IMR-90 (cell line): ENCODE results near the gene SLC35G1. TPM values are rescaled to one million over a fixed set of nuclear protein-coding genes. Genes with fewer than 3 reads are reported as not detected.

Experiments used
- ATAC-seq: fragments of 200-7000 bp; cut with Tn5 transposase; 2 replicates; pipeline ENCODE4 v1.9.1; 2020; ENCODE audit warnings: low read depth, mild to moderate bottlenecking, moderate library complexity
- BruUV-seq: library from RNA; stranded (reverse); fragments of 400-500 nt; replicated peaks from 2 replicates; lab custom pipeline; 2021; lab: Mats Ljungman, UMichigan
- CTCF ChIA-PET: fragments of 300-600 bp; formaldehyde crosslinking; extraction: SDS; loops from one replicate; lab custom pipeline; 2021; ENCODE audit warnings: antibody characterized with exemption; lab: Yijun Ruan, JAX
- POLR2A ChIA-PET: fragments of 300-600 bp; sonication (Branson Sonifier 250); formaldehyde crosslinking; loops from one replicate; lab custom pipeline; 2022; ENCODE audit warnings: antibody characterized with exemption; ENCODE audit not compliant: unreplicated experiment; lab: Charles Lee
- DNase-seq: peaks from one replicate; pipeline ENCODE4 v3.0.0; 2013
- H2AFZ ChIP-seq: replicated peaks from 2 replicates; pipeline ENCODE3; 2013; ENCODE audit warnings: low read length, mild to moderate bottlenecking; ENCODE audit not compliant: poor library complexity
- H2AK5ac ChIP-seq: 2 replicates; pipeline ENCODE4 v1.6.1; 2013; ENCODE audit warnings: low read depth, low read length, inconsistent platforms
- H2AK9ac ChIP-seq: replicated peaks from 2 replicates; pipeline ENCODE3; 2013; ENCODE audit warnings: mild to moderate bottlenecking, low read depth, low read length, moderate library complexity; ENCODE audit not compliant: poor library complexity
- H2BK120ac ChIP-seq: 2 replicates; pipeline ENCODE4 v1.6.1; 2013; ENCODE audit warnings: low read depth, low read length, inconsistent platforms
- H2BK15ac ChIP-seq: 3 replicates; pipeline ENCODE4 v1.6.1; 2013; ENCODE audit warnings: low read depth, low read length, inconsistent platforms
- H2BK20ac ChIP-seq: 2 replicates; pipeline ENCODE4 v1.6.1; 2013; ENCODE audit warnings: low read depth, mild to moderate bottlenecking, inconsistent platforms, low read length, moderate library complexity
- H2BK5ac ChIP-seq: 2 replicates; pipeline ENCODE4 v1.6.1; 2013; ENCODE audit warnings: mild to moderate bottlenecking, low read depth, low read length, inconsistent platforms; ENCODE audit not compliant: poor library complexity, severe bottlenecking
- H3K14ac ChIP-seq: replicated peaks from 2 replicates; pipeline ENCODE4 v1.6.1; 2013; ENCODE audit warnings: low read depth, low read length, inconsistent platforms
- H3K18ac ChIP-seq: 2 replicates; pipeline ENCODE4 v1.6.1; 2013; ENCODE audit warnings: low read depth, low read length, control low read depth
- H3K23ac ChIP-seq: 2 replicates; pipeline ENCODE4 v1.6.1; 2013; ENCODE audit warnings: low read depth, low read length, inconsistent platforms
- H3K27ac ChIP-seq: 2 replicates; pipeline ENCODE4 v1.5.1; 2013; ENCODE audit warnings: mild to moderate bottlenecking, control low read depth, low read length; ENCODE audit not compliant: insufficient read depth
- H3K27me3 ChIP-seq: 2 replicates; pipeline ENCODE4 v1.6.1; 2013; ENCODE audit warnings: low read length; ENCODE audit not compliant: control insufficient read depth, insufficient read depth
- H3K36me3 ChIP-seq: 2 replicates; pipeline ENCODE4 v1.6.1; 2013; ENCODE audit warnings: low read length, mixed read lengths; ENCODE audit not compliant: control insufficient read depth, insufficient read depth
- H3K4ac ChIP-seq: 2 replicates; pipeline ENCODE4 v1.6.1; 2013; ENCODE audit warnings: low read depth, low read length, inconsistent platforms
- H3K4me1 ChIP-seq: 2 replicates; pipeline ENCODE4 v1.6.1; 2013; ENCODE audit warnings: low read length, mixed read lengths; ENCODE audit not compliant: control insufficient read depth, insufficient read depth
- H3K4me2 ChIP-seq: 2 replicates; pipeline ENCODE4 v1.6.1; 2013; ENCODE audit warnings: low read depth, mild to moderate bottlenecking, control low read depth, low read length, moderate library complexity
- H3K4me3 ChIP-seq: 2 replicates; pipeline ENCODE4 v1.5.1; 2013; ENCODE audit warnings: low read depth, mild to moderate bottlenecking, control low read depth, low read length, moderate library complexity; ENCODE audit not compliant: insufficient read depth
- H3K56ac ChIP-seq: 2 replicates; pipeline ENCODE4 v1.6.1; 2013; ENCODE audit warnings: low read length, inconsistent platforms; ENCODE audit not compliant: insufficient read depth; ENCODE audit errors: extremely low read depth
- H3K79me1 ChIP-seq, 2 experiments: 2 replicates each; pipeline ENCODE4 v1.6.1; 2013; ENCODE audit warnings: low read length in 2 of 2, inconsistent platforms in 1 of 2, low read depth in 1 of 2
- H3K9ac ChIP-seq: 2 replicates; pipeline ENCODE4 v1.6.1; 2013; ENCODE audit warnings: low read depth, low read length, control low read depth
- H3K9me1 ChIP-seq: 2 replicates; pipeline ENCODE4 v1.6.1; 2013; ENCODE audit warnings: low read length, inconsistent platforms; ENCODE audit not compliant: insufficient read depth
- H3K9me3 ChIP-seq: 2 replicates; pipeline ENCODE4 v1.6.1; 2013; ENCODE audit warnings: low read length; ENCODE audit not compliant: control insufficient read depth, insufficient read depth
- H4K20me1 ChIP-seq: 2 replicates; pipeline ENCODE4 v1.6.1; 2013; ENCODE audit warnings: low read length, inconsistent platforms; ENCODE audit not compliant: insufficient read depth
- H4K5ac ChIP-seq: 2 replicates; pipeline ENCODE4 v1.6.1; 2013; ENCODE audit warnings: mild to moderate bottlenecking, low read depth, low read length, control low read depth
- H4K8ac ChIP-seq, 2 experiments: 2 replicates each; pipeline ENCODE4 v1.6.1; 2013; ENCODE audit warnings: low read depth in 2 of 2, low read length in 2 of 2, control low read depth in 1 of 2, inconsistent platforms in 1 of 2
- H4K91ac ChIP-seq: 2 replicates; pipeline ENCODE4 v1.6.1; 2013; ENCODE audit warnings: low read depth, low read length, inconsistent platforms; ENCODE audit not compliant: insufficient read depth
- BHLHE40 ChIP-seq: fragments of 150-350 bp; IDR thresholded peaks from 2 replicates; pipeline ENCODE4 v1.6.1; 2016; ENCODE audit warnings: mild to moderate bottlenecking, low read depth, low read length
- CTCF ChIP-seq: conservative IDR thresholded peaks from 2 replicates; pipeline ENCODE4 v1.5.1; 2012; ENCODE audit warnings: mild to moderate bottlenecking, low read depth, low read length, improper control_type of control experiment
- ELK1 ChIP-seq: fragments of 150-350 bp; IDR thresholded peaks from 2 replicates; pipeline ENCODE4 v1.6.1; 2016; ENCODE audit warnings: low read depth, mild to moderate bottlenecking, low read length, moderate library complexity, borderline replicate concordance
- FOS ChIP-seq: fragments of 150-350 bp; IDR thresholded peaks from 2 replicates; pipeline ENCODE4 v1.6.1; 2016; ENCODE audit warnings: low read depth, low read length
- MXI1 ChIP-seq: IDR thresholded peaks from 2 replicates; pipeline ENCODE4 v1.6.1; 2012; ENCODE audit warnings: low read depth, mild to moderate bottlenecking, low read length, moderate library complexity, borderline replicate concordance
- NFE2L2 ChIP-seq: fragments of 150-350 bp; IDR thresholded peaks from 2 replicates; pipeline ENCODE4 v1.6.1; 2016; ENCODE audit warnings: low read depth, mild to moderate bottlenecking, low read length
- RAD21 ChIP-seq: IDR thresholded peaks from 2 replicates; pipeline ENCODE4 v1.6.1; 2012; ENCODE audit warnings: low read length, improper control_type of control experiment
- SMC3 ChIP-seq: fragments of 150-350 bp; IDR thresholded peaks from 2 replicates; pipeline ENCODE4 v1.6.1; 2016; ENCODE audit warnings: low read depth, mild to moderate bottlenecking, antibody characterized with exemption, low read length, moderate library complexity
- WGBS, 2 experiments: methylation state at CpG; one replicate each; pipeline versions ENCODE4 v1.1.5 to v1.1.7; 2013; ENCODE audit warnings: missing lambda C conversion rate in 2 of 2; ENCODE audit not compliant: insufficient read length in 1 of 2; ENCODE audit errors: extremely low coverage in 2 of 2; 5-methylcytosine and 5-hydroxymethylcytosine counted together
- dilution Hi-C: fragments of 300-500 bp; cut with HindIII; formaldehyde crosslinking; loops from one replicate; pipeline ENCODE4 v1.14.3; 2018; ENCODE audit warnings: low sequenced_read_pairs; ENCODE audit not compliant: unreplicated experiment
- in situ Hi-C: fragments of 300-500 bp; cut with MboI; formaldehyde crosslinking; loops from 3 replicates; pipeline ENCODE4 v1.14.3; 2019; ENCODE audit warnings: low sequenced_read_pairs, inconsistent platforms, mixed read lengths
- intact Hi-C: fragments of 100-400 bp; cut with micrococcal nuclease; formaldehyde crosslinking; loops from 2 replicates; pipeline ENCODE4 v1.10.0; 2022
- polyA plus RNA-seq, 3 experiments: library from polyadenylated mRNA; depleted of rRNA; stranded (reverse); fragments of >200 nt; gene quantifications; 2 replicates each; pipeline ENCODE4 v1.2.3, GENCODE V29; 2012; ENCODE audit warnings: low replicate concordance in 1 of 3
- total RNA-seq: library from RNA; depleted of rRNA; stranded (reverse); fragments of >200 nt; gene quantifications from 2 replicates; pipeline ENCODE4 v1.2.3, GENCODE V29; 2012

SLC35G1 gene
- total and polyA plus RNA-seq, 2 of the 4 experiments (the other 2 are of a cell fraction) = 2.7 to 3.7 TPM

GRCh38 chr10:93916257-93917063 lies 22.7 kb downstream of the SLC35G1 start:
- Histone ChIP-seq H3K9ac (no peak overlapping the region), H4K91ac (no peak overlapping the region), H4K8ac (no peak overlapping the region), H3K36me3 (peaks cover 2% of the 10 kb centered on the region; the same call in 1 of the 2 replicates), H2AFZ (no peak overlapping the region), H2BK120ac (no peak overlapping the region), H2BK5ac (no peak overlapping the region), H3K18ac (no peak overlapping the region), H4K20me1 (no peaks in the 10 kb centered on the region), H2AK9ac (no peak overlapping the region), H2BK20ac (no peak overlapping the region), H3K27me3 (no peaks in the 10 kb centered on the region), H3K9me1 (no peaks in the 10 kb centered on the region), H2AK5ac (no peak overlapping the region), H3K4ac (no peak overlapping the region; the same call in 1 of the 2 replicates), H3K14ac (no peak overlapping the region), H3K23ac (no peak overlapping the region), H3K4me3 (no peak overlapping the region), H3K56ac (no peak overlapping the region), H3K9me3 (no peaks in the 10 kb centered on the region), H3K4me1 (no peaks in the 10 kb centered on the region; the same call in 1 of the 2 replicates), H2BK15ac (no peak overlapping the region), H3K27ac (no peak overlapping the region), H4K5ac (no peak overlapping the region), H3K79me1 (no peaks in the 10 kb centered on the region), H3K4me2 (no peak overlapping the region)
- ATAC-seq = peak; percentile 57
- no peak for TF ChIP-seq ELK1
- peak; percentile 74 for TF ChIP-seq RAD21
- TF ChIP-seq NFE2L2 = no peak
- TF ChIP-seq SMC3 = peak; percentile 67
- TF ChIP-seq FOS = no peak
- no peak for TF ChIP-seq BHLHE40
- peak; percentile 67 for TF ChIP-seq CTCF
- TF ChIP-seq MXI1 = no peak
- in situ Hi-C loops = loop anchor here (5.0 to 25.0 kb wide), 2 partner anchors 406 to 521 kb away; no protein-coding TSS in a partner anchor
- WGBS, 2 experiments = 24% methylated on average over 2 of the region's 8 CpGs; no CpG with 5 or more reads in 1 of the 2 experiments
- dilution Hi-C loops = no loop called here
- ChIA-PET CTCF (interaction anchor here (0.8 to 3.0 kb wide), 11 partner anchors 9 to 528 kb away, joined by 3 to 20 read pairs (median 3); no protein-coding TSS in a partner anchor), POLR2A (no interaction called here)
- peak; percentile 52 for DNase-seq
- no TSS peak for BruUV-seq
- intact Hi-C loops = loop anchor here (1.0 to 10.0 kb wide), 6 partner anchors 161 to 528 kb away; partner anchors contain the start of gene NOC3L
